ENCODE data around the gene CCDC27. TPM values are rescaled to one million over a fixed set of nuclear protein-coding genes. Genes with fewer than 3 reads are reported as not detected.
"Not testable (repeated sequence)": the region's sequence is repeated elsewhere in the genome, so short reads cannot be mapped to it uniquely, and the experiment has no call there.

Gene CCDC27
- total RNA-seq, 1 experiment from 2014 or later: not detected

- DNase-seq (ENCODE audit: low spot score): no peak
Observed at GRCh38 chr1:3735688-3736087, 16.6 kb upstream of the CCDC27 start.

GRCh38 chr1:3736131-3736561, 16.1 kb upstream of the CCDC27 start:
- no peak for DNase-seq (ENCODE audit: low spot score)

GRCh38 chr1:3736708-3737107, 15.5 kb upstream of the CCDC27 start:
- no peak for DNase-seq (ENCODE audit: low spot score)

- DNase-seq (ENCODE audit: low spot score): no peak
Observed at GRCh38 chr1:3738943-3739342, 13.3 kb upstream of the CCDC27 start.

- DNase-seq (ENCODE audit: low spot score): no peak
Observed at GRCh38 chr1:3740042-3740441, 12.2 kb upstream of the CCDC27 start.

- no peak for DNase-seq (ENCODE audit: low spot score)
Observed at GRCh38 chr1:3740752-3741151, 11.5 kb upstream of the CCDC27 start.

- DNase-seq (ENCODE audit: low spot score): no peak
Observed at GRCh38 chr1:3741566-3742438, 10.4 kb upstream of the CCDC27 start.

- DNase-seq (ENCODE audit: low spot score): no peak
Observed at GRCh38 chr1:3742439-3743298, 9.6 kb upstream of the CCDC27 start.

GRCh38 chr1:3743421-3743820, 8.8 kb upstream of the CCDC27 start:
- DNase-seq (ENCODE audit: low spot score): no peak

- DNase-seq (ENCODE audit: low spot score): no peak
Observed at GRCh38 chr1:3743826-3744225, 8.4 kb upstream of the CCDC27 start.

- DNase-seq (ENCODE audit: low spot score): no peak
Observed at GRCh38 chr1:3744646-3745045, 7.6 kb upstream of the CCDC27 start.

GRCh38 chr1:3745071-3745470, 7.2 kb upstream of the CCDC27 start:
- DNase-seq (ENCODE audit: low spot score): no peak

- DNase-seq (ENCODE audit: low spot score): no peak
Observed at GRCh38 chr1:3745590-3746381, 6.5 kb upstream of the CCDC27 start.

GRCh38 chr1:3746389-3746829, 5.8 kb upstream of the CCDC27 start:
- no peak for DNase-seq (ENCODE audit: low spot score)

GRCh38 chr1:3746830-3747521, 5.3 kb upstream of the CCDC27 start:
- DNase-seq (ENCODE audit: low spot score): no peak

- DNase-seq (ENCODE audit: low spot score): no peak
Observed at GRCh38 chr1:3747522-3747848, 4.8 kb upstream of the CCDC27 start.

- no peak for DNase-seq (ENCODE audit: low spot score)
Observed at GRCh38 chr1:3747903-3748302, 4.3 kb upstream of the CCDC27 start.

- DNase-seq (ENCODE audit: low spot score): not testable (repeated sequence)
Observed at GRCh38 chr1:3748316-3748900, 3.8 kb upstream of the CCDC27 start.

GRCh38 chr1:3749512-3749911, 2.7 kb upstream of the CCDC27 start:
- DNase-seq (ENCODE audit: low spot score): no peak

- DNase-seq (ENCODE audit: low spot score): no peak
Observed at GRCh38 chr1:3750741-3751140, 1.5 kb upstream of the CCDC27 start.
